ENCODE results near the gene SNX5.
A peak's percentile ranks its signal among the peaks of the same experiment; 100 is the strongest.

Gene SNX5

DNA sequence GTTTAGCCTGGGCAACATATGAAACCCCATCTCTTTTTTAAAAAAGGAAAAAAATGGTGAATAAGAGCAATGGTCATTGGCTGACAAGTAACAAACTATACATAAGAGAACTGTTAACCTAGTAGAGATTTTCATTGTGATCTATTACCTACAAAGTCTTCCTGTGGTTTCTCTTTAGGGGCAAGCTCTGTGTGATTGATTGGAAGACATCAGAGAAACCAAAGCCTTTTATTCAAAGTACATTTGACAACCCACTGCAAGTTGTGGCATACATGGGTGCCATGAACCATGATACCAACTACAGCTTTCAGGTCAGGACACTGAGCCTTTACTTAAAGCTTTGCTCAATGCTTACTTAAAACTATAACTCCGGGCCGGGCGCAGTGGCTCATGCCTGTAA is 19.4 kb upstream of the SNX5 start:
- Histone ChIP-seq H3K4me3 (ENCODE audit: low read length) (no peak overlapping the region), H3K9ac (ENCODE audit: low read length) (no peak overlapping the region), H3K36me3 (ENCODE audit: control insufficient read depth, insufficient read depth, low read length) (no peaks in the 10 kb centered on the region), H3K27ac (ENCODE audit: low read depth, low read length) (no peak overlapping the region), H3K4me1 (ENCODE audit: control insufficient read depth, insufficient read depth, low read length) (no peaks in the 10 kb centered on the region), H3K27me3 (ENCODE audit: control insufficient read depth, insufficient read depth, low read length) (no peaks in the 10 kb centered on the region)

DNA sequence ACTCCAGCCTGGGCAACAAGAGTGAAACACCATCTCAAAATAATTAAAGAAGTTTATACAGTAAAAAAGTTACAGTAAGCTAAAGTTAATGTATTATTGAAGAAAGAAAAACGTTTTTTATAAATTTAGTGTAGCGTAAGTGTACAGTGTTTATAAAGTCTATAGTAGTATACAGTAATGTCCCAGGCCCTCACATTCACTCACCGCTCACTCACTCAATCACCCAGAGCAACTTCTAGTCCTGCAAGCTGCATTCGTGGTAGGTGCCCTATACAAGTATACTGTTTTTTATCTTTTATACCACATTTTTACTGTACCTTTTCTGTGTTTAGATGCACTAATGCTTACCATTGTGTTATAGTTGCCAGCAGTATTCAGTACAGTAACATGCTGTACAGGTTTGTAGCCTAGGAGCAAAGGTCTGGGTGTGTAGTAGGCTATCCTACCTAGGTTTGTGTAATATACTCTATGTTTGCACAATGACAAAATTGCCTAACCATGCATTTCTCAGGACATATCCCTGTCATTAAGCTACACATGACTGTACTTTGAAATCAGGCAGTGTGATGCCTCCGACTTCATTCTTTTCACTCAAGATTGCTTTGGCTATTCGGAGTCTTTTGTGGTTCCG is 16.9 kb upstream of the SNX5 start:
- no peak overlapping the region for H3K27ac ChIP-seq (ENCODE audit: low read depth, low read length)
- H3K4me3 ChIP-seq (ENCODE audit: low read length), result no peak overlapping the region
- no peaks in the 10 kb centered on the region for H3K4me1 ChIP-seq (ENCODE audit: control insufficient read depth, insufficient read depth, low read length)
- no peak overlapping the region for H3K9ac ChIP-seq (ENCODE audit: low read length)
- H3K27me3 ChIP-seq (ENCODE audit: control insufficient read depth, insufficient read depth, low read length), result no peaks in the 10 kb centered on the region
- no peaks in the 10 kb centered on the region for H3K36me3 ChIP-seq (ENCODE audit: control insufficient read depth, insufficient read depth, low read length)

- Histone ChIP-seq H3K36me3 (ENCODE audit: control insufficient read depth, insufficient read depth, low read length) (no peaks in the 10 kb centered on the region), H3K4me3 (ENCODE audit: low read length) (no peak overlapping the region), H3K4me1 (ENCODE audit: control insufficient read depth, insufficient read depth, low read length) (peaks cover 11% of the 10 kb centered on the region), H3K27me3 (ENCODE audit: control insufficient read depth, insufficient read depth, low read length) (no peaks in the 10 kb centered on the region), H3K27ac (ENCODE audit: low read depth, low read length) (no peak overlapping the region), H3K9ac (ENCODE audit: low read length) (no peak overlapping the region)
Observed at GRCh38 chr20:17976305-17976704, 7.7 kb upstream of the SNX5 start.

GRCh38 chr20:17972121-17972520 is 3.5 kb upstream of the SNX5 start:
- no peak overlapping the region for H3K9ac ChIP-seq (ENCODE audit: low read length)
- H3K27ac ChIP-seq (ENCODE audit: low read depth, low read length), result no peak overlapping the region
- peaks cover 20% of the 10 kb centered on the region for H3K4me1 ChIP-seq (ENCODE audit: control insufficient read depth, insufficient read depth, low read length)
- no peaks in the 10 kb centered on the region for H3K27me3 ChIP-seq (ENCODE audit: control insufficient read depth, insufficient read depth, low read length)
- no peak overlapping the region for H3K4me3 ChIP-seq (ENCODE audit: low read length)
- H3K36me3 ChIP-seq (ENCODE audit: control insufficient read depth, insufficient read depth, low read length), result no peaks in the 10 kb centered on the region

GRCh38 chr20:17971300-17972013 is 2.9 kb upstream of the SNX5 start:
- H3K4me1 ChIP-seq (ENCODE audit: control insufficient read depth, insufficient read depth, low read length), result peaks cover 27% of the 10 kb centered on the region
- H3K36me3 ChIP-seq (ENCODE audit: control insufficient read depth, insufficient read depth, low read length), result no peaks in the 10 kb centered on the region
- H3K27ac ChIP-seq (ENCODE audit: low read depth, low read length), result peak overlapping the region; percentile 24
- no peak overlapping the region for H3K9ac ChIP-seq (ENCODE audit: low read length)
- H3K4me3 ChIP-seq (ENCODE audit: low read length), result peak overlapping the region; percentile 99
- H3K27me3 ChIP-seq (ENCODE audit: control insufficient read depth, insufficient read depth, low read length), result no peaks in the 10 kb centered on the region

- peak overlapping the region; percentile 99 for H3K4me3 ChIP-seq (ENCODE audit: low read length)
- H3K27ac ChIP-seq (ENCODE audit: low read depth, low read length), result peak overlapping the region; percentile 99
- H3K36me3 ChIP-seq (ENCODE audit: control insufficient read depth, insufficient read depth, low read length), result no peaks in the 10 kb centered on the region
- H3K27me3 ChIP-seq (ENCODE audit: control insufficient read depth, insufficient read depth, low read length), result no peaks in the 10 kb centered on the region
- peak overlapping the region; percentile 45 for H3K9ac ChIP-seq (ENCODE audit: low read length)
- H3K4me1 ChIP-seq (ENCODE audit: control insufficient read depth, insufficient read depth, low read length), result peaks cover 28% of the 10 kb centered on the region
Observed at GRCh38 chr20:17969884-17970409, 1.4 kb upstream of the SNX5 start.

GRCh38 chr20:17969278-17969883 is 787 bp upstream of the SNX5 start:
- no peaks in the 10 kb centered on the region for H3K36me3 ChIP-seq (ENCODE audit: control insufficient read depth, insufficient read depth, low read length)
- H3K4me1 ChIP-seq (ENCODE audit: control insufficient read depth, insufficient read depth, low read length), result peaks cover 28% of the 10 kb centered on the region
- peak overlapping the region; percentile 99 for H3K4me3 ChIP-seq (ENCODE audit: low read length)
- peak overlapping the region; percentile 87 for H3K9ac ChIP-seq (ENCODE audit: low read length)
- no peaks in the 10 kb centered on the region for H3K27me3 ChIP-seq (ENCODE audit: control insufficient read depth, insufficient read depth, low read length)
- peak overlapping the region; percentile 99 for H3K27ac ChIP-seq (ENCODE audit: low read depth, low read length)

DNA sequence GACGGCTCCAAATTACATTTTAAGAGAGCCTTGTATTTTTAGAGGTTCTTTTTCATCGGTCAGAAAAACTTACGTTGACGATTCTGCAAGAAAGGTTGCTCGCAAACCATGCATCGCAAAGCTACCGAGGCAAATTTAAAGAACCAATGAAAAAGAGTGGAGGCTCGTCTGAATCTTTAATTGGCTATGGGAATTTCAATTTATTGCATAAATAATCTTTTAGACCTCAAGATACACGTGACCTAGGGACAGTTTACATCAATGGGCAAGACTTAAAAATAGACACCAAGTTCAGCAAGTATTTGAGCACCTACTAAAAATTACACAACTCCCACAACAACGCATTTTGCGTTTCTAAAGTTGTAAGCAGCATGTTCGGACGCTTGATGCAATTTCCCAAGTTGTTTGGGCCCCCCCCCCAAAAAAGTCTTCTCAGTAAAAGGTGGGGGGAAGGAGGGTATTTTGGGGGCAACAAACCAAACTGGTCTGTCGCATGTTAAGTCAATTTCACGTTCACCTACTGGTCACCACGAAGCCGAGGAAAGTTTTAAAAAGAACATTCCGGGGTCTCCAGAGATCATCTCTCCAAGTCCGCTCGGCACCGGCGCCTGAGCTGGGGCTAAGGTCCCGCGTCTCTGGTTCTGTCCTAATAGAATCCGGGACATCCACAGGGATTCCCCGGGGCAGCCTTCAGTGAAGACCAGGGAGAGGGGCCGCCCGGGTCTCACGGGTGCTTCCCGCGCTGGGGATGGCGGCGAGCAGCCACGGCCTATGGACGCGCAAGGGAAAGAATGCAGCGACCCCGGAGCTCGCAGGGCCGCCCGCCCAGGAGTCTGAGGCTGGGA is 851 bp downstream of the SNX5 start:
- H3K9ac ChIP-seq (ENCODE audit: low read length), result peak overlapping the region; percentile 89
- peak overlapping the region; percentile 99 for H3K4me3 ChIP-seq (ENCODE audit: low read length)
- no peaks in the 10 kb centered on the region for H3K27me3 ChIP-seq (ENCODE audit: control insufficient read depth, insufficient read depth, low read length)
- peaks cover 25% of the 10 kb centered on the region for H3K4me1 ChIP-seq (ENCODE audit: control insufficient read depth, insufficient read depth, low read length)
- peak overlapping the region; percentile 99 for H3K27ac ChIP-seq (ENCODE audit: low read depth, low read length)
- no peaks in the 10 kb centered on the region for H3K36me3 ChIP-seq (ENCODE audit: control insufficient read depth, insufficient read depth, low read length)

DNA sequence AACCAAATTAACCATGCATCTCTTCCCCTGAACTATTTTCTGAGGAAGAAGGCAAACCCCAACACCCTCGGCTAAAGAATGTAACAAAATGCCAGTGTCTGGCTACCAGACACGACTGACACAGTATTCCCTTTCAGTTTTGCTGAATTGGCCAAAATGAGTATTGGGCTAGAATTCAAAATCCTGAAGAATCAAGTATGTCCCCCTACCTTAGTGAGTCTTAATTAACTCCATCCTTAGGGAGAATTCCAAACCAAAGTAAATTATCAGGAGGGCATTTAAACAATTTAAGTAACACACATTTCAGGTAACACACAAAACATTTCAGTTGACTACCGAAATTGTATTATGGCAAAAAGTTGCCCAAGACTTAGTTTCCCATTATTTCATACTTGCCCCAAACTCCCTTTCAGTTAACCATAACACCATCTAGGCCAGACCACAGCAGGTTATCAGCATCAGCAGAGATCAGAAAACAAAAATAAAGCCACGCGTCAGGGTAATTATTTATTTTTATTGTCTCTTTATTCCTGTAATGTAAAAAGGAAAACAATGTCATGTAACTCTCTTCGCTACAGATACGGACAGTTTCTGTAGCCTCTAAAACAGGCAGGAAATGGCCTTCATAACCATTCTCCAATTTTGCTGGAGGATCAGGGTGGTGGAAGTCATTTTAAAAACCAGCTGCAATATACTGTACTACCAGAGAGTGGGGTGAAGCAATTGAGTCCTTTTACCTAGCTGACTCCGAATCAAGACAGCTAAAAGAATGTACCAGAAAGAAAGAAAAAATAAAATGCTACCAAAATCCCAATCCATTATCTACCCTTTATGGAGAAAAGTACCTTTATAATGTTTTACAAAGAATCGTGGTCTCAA is 1.9 kb downstream of the SNX5 start:
- peaks cover 22% of the 10 kb centered on the region for H3K4me1 ChIP-seq (ENCODE audit: control insufficient read depth, insufficient read depth, low read length)
- no peaks in the 10 kb centered on the region for H3K27me3 ChIP-seq (ENCODE audit: control insufficient read depth, insufficient read depth, low read length)
- H3K36me3 ChIP-seq (ENCODE audit: control insufficient read depth, insufficient read depth, low read length), result no peaks in the 10 kb centered on the region
- H3K9ac ChIP-seq (ENCODE audit: low read length), result peak overlapping the region; percentile 53
- peak overlapping the region; percentile 99 for H3K4me3 ChIP-seq (ENCODE audit: low read length)
- H3K27ac ChIP-seq (ENCODE audit: low read depth, low read length), result peak overlapping the region; percentile 99

- Histone ChIP-seq H3K4me1 (ENCODE audit: control insufficient read depth, insufficient read depth, low read length) (peaks cover 18% of the 10 kb centered on the region), H3K36me3 (ENCODE audit: control insufficient read depth, insufficient read depth, low read length) (no peaks in the 10 kb centered on the region), H3K9ac (ENCODE audit: low read length) (no peak overlapping the region), H3K4me3 (ENCODE audit: low read length) (peak overlapping the region; percentile 99), H3K27ac (ENCODE audit: low read depth, low read length) (peak overlapping the region; percentile 58), H3K27me3 (ENCODE audit: control insufficient read depth, insufficient read depth, low read length) (no peaks in the 10 kb centered on the region)
Observed at GRCh38 chr20:17965042-17965697, 3.4 kb downstream of the SNX5 start.

DNA sequence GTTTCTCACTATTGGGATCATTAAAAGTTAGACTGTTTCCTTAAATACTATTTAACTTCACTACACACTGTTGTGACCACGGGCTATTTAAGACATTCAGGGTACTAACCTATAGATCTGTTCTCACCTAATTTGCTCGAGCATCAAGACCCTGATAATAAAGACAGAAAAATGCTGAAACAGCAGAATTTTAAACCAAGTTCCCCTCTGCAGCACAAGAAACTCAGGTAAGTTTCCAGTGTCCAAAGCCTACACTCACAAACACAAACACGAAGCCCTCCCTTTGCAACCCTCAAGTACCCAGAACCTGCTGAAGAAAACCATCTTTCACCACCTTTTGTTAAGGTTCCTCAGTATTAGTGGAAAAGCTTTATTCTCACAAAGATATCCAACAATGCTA is 4.0 kb downstream of the SNX5 start:
- no peaks in the 10 kb centered on the region for H3K27me3 ChIP-seq (ENCODE audit: control insufficient read depth, insufficient read depth, low read length)
- H3K27ac ChIP-seq (ENCODE audit: low read depth, low read length), result peak overlapping the region; percentile 26
- peaks cover 20% of the 10 kb centered on the region for H3K4me1 ChIP-seq (ENCODE audit: control insufficient read depth, insufficient read depth, low read length)
- no peaks in the 10 kb centered on the region for H3K36me3 ChIP-seq (ENCODE audit: control insufficient read depth, insufficient read depth, low read length)
- no peak overlapping the region for H3K4me3 ChIP-seq (ENCODE audit: low read length)
- H3K9ac ChIP-seq (ENCODE audit: low read length), result no peak overlapping the region
